Tibial nerve (tissue), 4 donors: ENCODE data around the gene MAGI3. TPM values are rescaled to one million over a fixed set of nuclear protein-coding genes. Genes with fewer than 3 reads are reported as not detected.

ENCODE experiments used
- DNase-seq, 2 donors: peaks; one replicate each; pipeline ENCODE4 v3.0.0-alpha.2; 2019; ENCODE audit warnings: low spot score in 2 of 2
- H3K27ac ChIP-seq, 4 donors: fragments of 200-600 bp; sonication (generic) in 3 of 4; one replicate each; pipeline ENCODE4 v1.5.1; 2017 to 2019; ENCODE audit warnings: mild to moderate bottlenecking in 1 of 4
- H3K27me3 ChIP-seq, 2 donors: fragments of 200-600 bp; sonication (generic) in 1 of 2; one replicate each; pipeline versions ENCODE4 v1.5.1 to v1.6.0; 2017 to 2019
- H3K36me3 ChIP-seq, 3 donors: fragments of 200-600 bp; sonication (generic); one replicate each; pipeline ENCODE4 v1.5.1; 2018 to 2019
- H3K4me1 ChIP-seq, 4 donors: fragments of 200-600 bp; sonication (generic) in 3 of 4; one replicate each; pipeline ENCODE4 v1.5.1; 2017 to 2019
- H3K4me3 ChIP-seq, 4 donors: fragments of 200-600 bp; sonication (generic) in 3 of 4; one replicate each; pipeline ENCODE4 v1.5.1; 2017 to 2019; ENCODE audit warnings: mild to moderate bottlenecking in 1 of 4, moderate library complexity in 1 of 4
- H3K9me3 ChIP-seq, 4 donors: fragments of 200-600 bp; sonication (generic) in 3 of 4; one replicate each; pipeline ENCODE4 v1.5.1; 2017 to 2019
- CTCF ChIP-seq, 5 experiments: fragments of 200-600 bp in 3 of 5; fragments of 450-650 bp in 2 of 5; sonication (generic) in 3 of 5; IDR thresholded peaks; one replicate each; pipeline ENCODE4 v1.5.1; 2016 to 2019; ENCODE audit warnings: antibody characterized with exemption in 5 of 5, mild to moderate bottlenecking in 3 of 5, moderate library complexity in 2 of 5
- EP300 ChIP-seq, 2 donors: sonication (generic); formaldehyde crosslinking; IDR thresholded peaks; one replicate each; pipeline ENCODE4 v1.6.1; 2017; ENCODE audit warnings: antibody characterized with exemption in 2 of 2, mild to moderate bottlenecking in 1 of 2
- POLR2A ChIP-seq, 2 donors: fragments of 450-650 bp; IDR thresholded peaks; one replicate each; pipeline ENCODE4 v1.6.1; 2017; ENCODE audit warnings: antibody characterized with exemption in 2 of 2, mild to moderate bottlenecking in 2 of 2, moderate library complexity in 2 of 2
- WGBS, 2 donors: methylation state at CpG; one replicate each; pipeline ENCODE4 v1.1.5; 2018; 5-methylcytosine and 5-hydroxymethylcytosine counted together
- total RNA-seq, 4 donors: library from RNA; depleted of rRNA; stranded (reverse); fragments of >200 nt; gene quantifications; one replicate each; pipeline ENCODE4 v1.1.0, GENCODE V29; 2016

The MAGI3 gene
- total RNA-seq, 4 donors from 2014 or later, result 15.7 to 23.3 (median 19.4) TPM

GRCh38 chr1:113531321-113531720, 141.0 kb downstream of the MAGI3 start:
- no peaks in the 10 kb centered on the region for H3K36me3 ChIP-seq
- no peak for TF ChIP-seq CTCF (IDR thresholded peaks at IDR 0.05)
- TF ChIP-seq POLR2A (IDR thresholded peaks at IDR 0.05), result no peak
- TF ChIP-seq EP300 (IDR thresholded peaks at IDR 0.05), result no peak
- peaks cover 0 to 24% (median 2%) of the 10 kb centered on the region in 4 donors for H3K9me3 ChIP-seq
- H3K4me1 ChIP-seq, result no peaks in the 10 kb centered on the region
- no peak overlapping the region for H3K27ac ChIP-seq
- no peak for DNase-seq
- H3K27me3 ChIP-seq, result no peaks in the 10 kb centered on the region
- 63 to 70% methylated on average over 3 of the region's 3 CpGs for WGBS, 2 donors
- no peak overlapping the region for H3K4me3 ChIP-seq

GRCh38 chr1:113533061-113533460, 142.7 kb downstream of the MAGI3 start:
- 83 to 96% methylated on average over 3 of the region's 3 CpGs for WGBS, 2 donors
- no peak for DNase-seq
- no peak for TF ChIP-seq POLR2A (IDR thresholded peaks at IDR 0.05)
- no peak for TF ChIP-seq CTCF (IDR thresholded peaks at IDR 0.05)
- no peak for TF ChIP-seq EP300 (IDR thresholded peaks at IDR 0.05)
- Histone ChIP-seq H3K27ac (no peak overlapping the region), H3K4me1 (no peaks in the 10 kb centered on the region), H3K4me3 (no peak overlapping the region), H3K27me3 (no peaks in the 10 kb centered on the region), H3K9me3 (peaks cover 0 to 12% (median 1%) of the 10 kb centered on the region in 4 donors), H3K36me3 (no peaks in the 10 kb centered on the region)

- Histone ChIP-seq H3K36me3 (no peaks in the 10 kb centered on the region), H3K4me1 (no peaks in the 10 kb centered on the region), H3K4me3 (no peak overlapping the region), H3K9me3 (peaks cover 0 to 8% (median under 1%) of the 10 kb centered on the region in 4 donors), H3K27ac (no peak overlapping the region), H3K27me3 (no peaks in the 10 kb centered on the region)
- DNase-seq, result no peak
- TF ChIP-seq POLR2A (IDR thresholded peaks at IDR 0.05) (no peak), CTCF (IDR thresholded peaks at IDR 0.05) (no peak), EP300 (IDR thresholded peaks at IDR 0.05) (no peak)
- 56 to 73% methylated on average over 4 of the region's 4 CpGs for WGBS, 2 donors
Observed at GRCh38 chr1:113534130-113534817, 144.0 kb downstream of the MAGI3 start.

- Histone ChIP-seq H3K36me3 (no peaks in the 10 kb centered on the region), H3K4me1 (no peaks in the 10 kb centered on the region), H3K9me3 (peaks cover 0 to 8% (median 0%) of the 10 kb centered on the region in 4 donors), H3K27ac (no peak overlapping the region), H3K4me3 (no peak overlapping the region), H3K27me3 (no peaks in the 10 kb centered on the region)
- TF ChIP-seq CTCF (IDR thresholded peaks at IDR 0.05), result no peak
- no peak for TF ChIP-seq POLR2A (IDR thresholded peaks at IDR 0.05)
- TF ChIP-seq EP300 (IDR thresholded peaks at IDR 0.05), result no peak
- WGBS, 2 donors, result 51 to 69% methylated on average over 1 of the region's 1 CpG
- DNase-seq, result no peak
Observed at GRCh38 chr1:113534875-113535274, 144.6 kb downstream of the MAGI3 start.

GRCh38 chr1:113536182-113536780, 146.0 kb downstream of the MAGI3 start:
- DNase-seq, result no peak

More at GRCh38 chr1:113536182-113536780, 146.0 kb downstream of the MAGI3 start:
- 68 to 71% methylated on average over 1 of the region's 1 CpG for WGBS, 2 donors
- Histone ChIP-seq H3K27ac (no peak overlapping the region), H3K9me3 (peaks cover 0 to 8% (median 0%) of the 10 kb centered on the region in 4 donors), H3K4me3 (no peak overlapping the region), H3K36me3 (no peaks in the 10 kb centered on the region), H3K27me3 (no peaks in the 10 kb centered on the region), H3K4me1 (no peaks in the 10 kb centered on the region)
- TF ChIP-seq POLR2A (IDR thresholded peaks at IDR 0.05) (no peak), CTCF (IDR thresholded peaks at IDR 0.05) (no peak), EP300 (IDR thresholded peaks at IDR 0.05) (no peak)
